ENCODE measurements around the gene TOLLIP.
"Not testable (repeated sequence)": the region's sequence is repeated elsewhere in the genome, so short reads cannot be mapped to it uniquely, and the experiment has no call there.

The TOLLIP gene

GRCh38 chr11:1309498-1310317 lies at the start of gene TOLLIP:
TSS of gene TOLLIP (minus strand) at chr11:1309632. CDS start at chr11:1309498, 134 bp downstream.
- DNase-seq, result peak; percentile 89 to 97

GRCh38 chr11:1358931-1359330 lies 49.5 kb upstream of the TOLLIP start:
- DNase-seq, result not testable (repeated sequence)

DNA sequence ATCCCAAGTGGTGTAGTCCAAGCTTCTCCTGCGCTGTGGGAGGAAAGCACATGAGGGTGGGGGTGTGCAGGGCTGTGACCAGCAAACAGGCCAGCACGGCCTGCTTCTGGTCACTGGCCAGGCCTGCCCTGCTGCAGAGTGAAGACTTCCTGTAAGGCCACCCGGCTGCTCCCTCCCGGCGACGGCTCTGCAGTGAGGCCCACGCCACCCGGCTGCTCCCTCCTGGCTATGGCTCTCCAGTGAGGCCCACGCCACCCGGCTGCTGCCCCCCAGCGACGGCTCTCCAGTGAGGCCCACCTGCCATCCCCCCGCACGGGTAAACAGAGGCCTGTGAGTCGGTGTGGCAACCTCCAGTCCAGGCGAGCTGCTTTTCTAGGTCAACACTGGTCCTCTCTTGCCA lies 48.9 kb upstream of the TOLLIP start:
- DNase-seq, result no peak

- no peak for DNase-seq
Observed at GRCh38 chr11:1356478-1356960, 47.1 kb upstream of the TOLLIP start.

GRCh38 chr11:1356007-1356435 lies 46.6 kb upstream of the TOLLIP start:
- DNase-seq, result peak; percentile 25 to 41

DNA sequence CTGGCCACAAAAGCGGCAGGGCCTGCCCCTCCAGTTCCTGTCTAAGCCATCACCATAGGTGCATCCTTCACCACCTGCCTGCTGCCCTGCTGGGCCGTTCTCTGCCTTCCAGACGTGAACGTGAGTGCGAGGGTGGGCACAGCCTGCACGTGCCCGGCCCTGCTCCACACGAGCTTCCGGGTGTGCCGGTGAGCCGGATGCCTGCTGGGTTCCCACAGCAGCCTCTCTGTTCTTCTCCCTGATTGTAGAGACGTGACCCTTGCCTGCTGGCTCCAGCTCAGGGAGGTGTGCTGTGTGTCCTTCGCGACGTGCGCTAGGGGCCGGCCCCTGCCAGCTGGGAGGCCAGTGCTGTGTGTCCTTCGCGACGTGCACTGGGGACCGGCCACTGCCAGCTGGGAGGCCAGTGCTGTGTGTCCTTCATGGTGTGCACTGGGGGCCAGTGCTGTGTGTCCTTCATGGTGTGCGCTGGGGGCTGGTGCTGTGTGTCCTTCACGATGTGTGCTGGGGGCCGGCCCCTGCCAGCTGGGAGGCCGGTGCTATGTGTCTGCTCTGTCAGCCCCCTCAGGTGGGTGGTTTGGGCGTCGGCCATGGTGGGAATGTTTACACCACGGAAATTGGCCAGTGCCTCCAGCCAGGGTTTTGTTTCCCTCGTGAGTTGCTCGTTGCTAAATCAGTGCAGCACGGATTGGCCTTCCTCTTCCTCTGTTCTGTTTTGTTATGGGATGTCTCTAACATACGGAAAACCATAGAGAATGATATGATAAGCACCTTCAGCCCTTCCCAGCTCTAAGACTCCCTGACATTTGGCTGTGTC lies 44.9 kb upstream of the TOLLIP start:
- no peak for DNase-seq

GRCh38 chr11:1353383-1354124 lies 44.1 kb upstream of the TOLLIP start:
- DNase-seq, result no peak

DNA sequence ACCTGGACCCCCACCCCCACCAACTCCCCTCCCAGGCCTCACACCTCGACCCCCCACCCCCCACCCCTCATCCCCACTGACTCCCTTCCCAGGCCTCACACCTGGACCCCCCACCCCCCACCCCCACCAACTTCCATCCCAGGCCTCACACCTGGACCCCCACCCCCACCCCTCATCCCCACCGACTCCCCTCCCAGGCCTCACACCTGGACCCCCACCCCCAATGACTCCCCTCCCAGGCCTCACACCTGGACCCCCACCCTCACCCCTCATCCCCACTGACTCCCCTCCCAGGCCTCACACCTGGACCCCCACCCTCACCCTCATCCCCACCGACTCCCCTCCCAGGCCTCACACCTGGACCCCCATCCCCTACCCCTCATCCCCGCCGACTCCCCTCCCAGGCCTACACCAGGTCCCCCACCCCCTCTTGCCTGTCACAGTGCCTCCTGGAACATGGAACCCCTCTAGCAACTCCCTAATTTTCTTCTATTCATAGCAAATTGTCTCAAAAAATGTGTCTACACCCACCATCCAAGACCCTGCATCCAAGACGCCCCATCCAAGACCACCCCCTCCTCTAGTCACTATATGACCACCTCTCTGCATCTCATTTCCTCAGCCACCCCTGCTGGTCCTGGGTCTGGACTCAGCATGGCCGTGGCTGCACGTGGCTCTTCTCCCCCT lies 43.4 kb upstream of the TOLLIP start:
- no peak for DNase-seq

GRCh38 chr11:1351278-1351937 lies 42.0 kb upstream of the TOLLIP start:
- DNase-seq, result no peak

- no peak for DNase-seq
Observed at GRCh38 chr11:1350086-1350725, 40.8 kb upstream of the TOLLIP start.

GRCh38 chr11:1349327-1350041 lies 40.1 kb upstream of the TOLLIP start:
- no peak for DNase-seq

- DNase-seq, result no peak
Observed at GRCh38 chr11:1348796-1349326, 39.4 kb upstream of the TOLLIP start.

GRCh38 chr11:1348146-1348795 lies 38.8 kb upstream of the TOLLIP start:
- DNase-seq, result no peak

GRCh38 chr11:1347411-1347999 lies 38.1 kb upstream of the TOLLIP start:
- not testable (repeated sequence) for DNase-seq

- no peak for DNase-seq
Observed at GRCh38 chr11:1346669-1347390, 37.4 kb upstream of the TOLLIP start.

GRCh38 chr11:1345737-1346513 lies 36.5 kb upstream of the TOLLIP start:
- no peak for DNase-seq

GRCh38 chr11:1344056-1344635 lies 34.7 kb upstream of the TOLLIP start:
- no peak for DNase-seq
